Osteoblast (primary cell): ENCODE results near the gene RYR2. TPM values are rescaled to one million over a fixed set of nuclear protein-coding genes. Genes with fewer than 3 reads are reported as not detected.

ENCODE experiments used
- DNase-seq: peaks from one replicate; pipeline ENCODE4 v3.0.0; 2011; ENCODE audit warnings: low spot score, mixed read lengths; ENCODE audit not compliant: insufficient read length; ENCODE audit errors: missing footprints
- H2AFZ ChIP-seq: 2 replicates; pipeline ENCODE4 v1.6.0; 2011; ENCODE audit warnings: mild to moderate bottlenecking, low read length
- H3K27ac ChIP-seq: 2 replicates; pipeline ENCODE4 v1.5.1; 2011; ENCODE audit warnings: mild to moderate bottlenecking, low read depth, low read length, moderate library complexity
- H3K27me3 ChIP-seq: 2 replicates; pipeline ENCODE4 v1.6.0; 2012; ENCODE audit warnings: mild to moderate bottlenecking, control low read depth, inconsistent platforms, low read length, moderate library complexity; ENCODE audit not compliant: insufficient read depth
- H3K36me3 ChIP-seq: 2 replicates; pipeline ENCODE4 v1.5.1; 2011; ENCODE audit warnings: mild to moderate bottlenecking, low read length, control low read depth, moderate library complexity; ENCODE audit not compliant: insufficient read depth
- H3K4me1 ChIP-seq: 2 replicates; pipeline ENCODE4 v1.5.1; 2011; ENCODE audit warnings: mild to moderate bottlenecking, low read length, control low read depth, moderate library complexity; ENCODE audit not compliant: insufficient read depth
- H3K4me2 ChIP-seq: 2 replicates; pipeline ENCODE4 v1.6.0; 2011; ENCODE audit warnings: mild to moderate bottlenecking, low read length; ENCODE audit not compliant: insufficient read depth
- H3K4me3 ChIP-seq: fragments of 200-600 bp; sonication (generic); 3 replicates; pipeline ENCODE4 v1.5.1; 2012; ENCODE audit warnings: mild to moderate bottlenecking, low read length, inconsistent platforms; ENCODE audit not compliant: insufficient read depth
- H3K79me2 ChIP-seq: 2 replicates; pipeline ENCODE4 v1.6.0; 2012; ENCODE audit warnings: mild to moderate bottlenecking, low read length, control low read depth, inconsistent platforms; ENCODE audit not compliant: insufficient read depth
- H3K9me3 ChIP-seq: 2 replicates; pipeline ENCODE4 v1.5.1; 2011; ENCODE audit warnings: low read depth, low read length, control low read depth
- H4K20me1 ChIP-seq: 2 replicates; pipeline ENCODE4 v1.6.0; 2012; ENCODE audit warnings: mild to moderate bottlenecking, low read length, control low read depth; ENCODE audit not compliant: insufficient read depth
- CTCF ChIP-seq: IDR thresholded peaks from 2 replicates; pipeline ENCODE4 v1.5.1; 2011; ENCODE audit warnings: mild to moderate bottlenecking, low read depth, low read length, moderate library complexity; ENCODE audit errors: extremely low read depth
- total RNA-seq: library from RNA; depleted of rRNA; stranded (reverse); fragments of >200 nt; gene quantifications from 2 replicates; pipeline ENCODE4 v1.2.3, GENCODE V29; 2012

The RYR2 gene
- total RNA-seq, 1 donor = not detected

- Histone ChIP-seq H3K27me3 (peaks cover 6% of the 10 kb centered on the region), H3K36me3 (no peaks in the 10 kb centered on the region), H4K20me1 (no peaks in the 10 kb centered on the region), H3K79me2 (no peaks in the 10 kb centered on the region), H3K27ac (no peak overlapping the region), H3K9me3 (no peaks in the 10 kb centered on the region), H3K4me3 (no peak overlapping the region), H3K4me2 (no peak overlapping the region), H2AFZ (no peak overlapping the region), H3K4me1 (no peaks in the 10 kb centered on the region)
- DNase-seq = peak; percentile 75
- no peak for TF ChIP-seq CTCF
Observed at GRCh38 chr1:237045278-237046016, 3.5 kb downstream of the RYR2 start.

DNA sequence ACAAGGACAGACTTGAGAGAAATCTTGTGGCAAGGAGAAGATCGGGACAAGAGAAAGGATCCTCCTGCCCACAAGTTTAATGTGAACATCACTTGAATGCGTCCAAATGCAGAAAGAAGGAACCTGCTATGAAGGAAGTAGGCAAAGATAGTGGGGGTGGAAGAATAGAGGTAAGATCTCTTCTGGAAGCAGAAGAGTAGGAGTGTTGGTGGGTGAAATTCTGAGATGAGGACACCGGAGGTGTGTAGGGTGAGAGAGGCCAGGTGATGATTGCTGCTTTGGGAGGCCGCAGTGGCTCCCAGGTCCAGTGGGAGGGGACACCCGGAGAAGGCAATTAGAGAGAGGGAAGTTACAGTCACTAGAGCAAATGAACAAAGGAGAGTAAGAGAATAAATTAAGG lies 6.8 kb downstream of the RYR2 start:
- Histone ChIP-seq H3K4me1 (no peaks in the 10 kb centered on the region), H3K27me3 (no peaks in the 10 kb centered on the region), H3K27ac (no peak overlapping the region), H3K9me3 (no peaks in the 10 kb centered on the region), H3K79me2 (no peaks in the 10 kb centered on the region), H4K20me1 (no peaks in the 10 kb centered on the region), H3K36me3 (no peaks in the 10 kb centered on the region), H2AFZ (no peak overlapping the region), H3K4me2 (no peak overlapping the region), H3K4me3 (no peak overlapping the region)
- no peak for DNase-seq
- no peak for TF ChIP-seq CTCF

DNA sequence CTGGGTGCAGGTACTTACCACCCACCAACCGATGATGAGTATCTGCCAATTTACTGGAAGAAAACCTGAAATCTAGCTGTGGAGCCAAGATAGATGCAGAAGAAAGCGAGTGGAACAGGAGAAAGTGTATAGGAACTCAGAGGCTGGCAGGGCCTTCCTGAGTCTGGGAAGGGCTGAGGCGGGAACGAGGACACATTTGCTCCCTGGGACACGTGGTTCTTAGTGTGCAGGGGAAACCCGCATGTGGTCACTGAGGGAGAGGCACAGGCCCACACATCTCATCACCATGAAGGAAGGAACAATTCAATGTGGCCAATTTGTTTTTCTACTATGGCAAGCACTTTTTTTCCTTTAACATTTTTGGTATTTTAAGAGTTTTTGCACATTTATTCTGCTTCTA lies 8.2 kb downstream of the RYR2 start:
- no peak for DNase-seq
- Histone ChIP-seq H3K9me3 (no peaks in the 10 kb centered on the region), H3K27ac (no peak overlapping the region), H4K20me1 (no peaks in the 10 kb centered on the region), H3K36me3 (no peaks in the 10 kb centered on the region), H3K79me2 (no peaks in the 10 kb centered on the region), H3K4me1 (no peaks in the 10 kb centered on the region), H3K4me3 (no peak overlapping the region), H3K27me3 (no peaks in the 10 kb centered on the region), H2AFZ (no peak overlapping the region), H3K4me2 (no peak overlapping the region)
- no peak for TF ChIP-seq CTCF

- Histone ChIP-seq H3K27me3 (no peaks in the 10 kb centered on the region), H3K79me2 (no peaks in the 10 kb centered on the region)
Observed at GRCh38 chr1:237050915-237051314, 8.9 kb downstream of the RYR2 start.

More at GRCh38 chr1:237050915-237051314, 8.9 kb downstream of the RYR2 start:
- no peak for TF ChIP-seq CTCF
- Histone ChIP-seq H3K4me1 (no peaks in the 10 kb centered on the region), H3K4me3 (no peak overlapping the region), H3K36me3 (no peaks in the 10 kb centered on the region), H3K9me3 (no peaks in the 10 kb centered on the region), H4K20me1 (no peaks in the 10 kb centered on the region), H2AFZ (no peak overlapping the region), H3K27ac (no peak overlapping the region), H3K4me2 (no peak overlapping the region)
- no peak for DNase-seq
